GM18519 (cell line): ENCODE measurements around the gene HIVEP1.
"Not testable (repeated sequence)": the region's sequence is repeated elsewhere in the genome, so short reads cannot be mapped to it uniquely, and the experiment has no call there.

Experiments used
- ATAC-seq: cut with Tn5 transposase; IDR thresholded peaks from one replicate; pipeline ENCODE4 v1.9.1; 2021; ENCODE audit warnings: mild to moderate bottlenecking, moderate library complexity; ENCODE audit not compliant: unreplicated experiment, low FRiP score

Gene HIVEP1

GRCh38 chr6:12174878-12175277 is 162.8 kb downstream of the HIVEP1 start:
- no peak for ATAC-seq

- ATAC-seq: no peak
These were observed 163.5 kb downstream of the HIVEP1 start for GRCh38 chr6:12175626-12176025.

- ATAC-seq: not testable (repeated sequence)
These were observed 164.7 kb downstream of the HIVEP1 start for GRCh38 chr6:12176782-12177181.

- no peak for ATAC-seq
These were observed 166.4 kb downstream of the HIVEP1 start for GRCh38 chr6:12178521-12178920.

- ATAC-seq: no peak
These were observed 169.4 kb downstream of the HIVEP1 start for GRCh38 chr6:12181481-12181880.

- no peak for ATAC-seq
These were observed 170.6 kb downstream of the HIVEP1 start for GRCh38 chr6:12182676-12183075.

GRCh38 chr6:12185081-12185673 is 173.1 kb downstream of the HIVEP1 start:
- no peak for ATAC-seq

GRCh38 chr6:12186528-12186927 is 174.4 kb downstream of the HIVEP1 start:
- no peak for ATAC-seq

- no peak for ATAC-seq
These were observed 177.0 kb downstream of the HIVEP1 start for GRCh38 chr6:12189150-12189549.

- no peak for ATAC-seq
These were observed 177.5 kb downstream of the HIVEP1 start for GRCh38 chr6:12189661-12190060.

GRCh38 chr6:12190252-12190651 is 178.1 kb downstream of the HIVEP1 start:
- no peak for ATAC-seq

- no peak for ATAC-seq
These were observed 184.3 kb downstream of the HIVEP1 start for GRCh38 chr6:12196326-12196936.

- no peak for ATAC-seq
These were observed 186.7 kb downstream of the HIVEP1 start for GRCh38 chr6:12198851-12199250.

GRCh38 chr6:12200015-12200564 is 188.0 kb downstream of the HIVEP1 start:
- ATAC-seq: no peak

- no peak for ATAC-seq
These were observed 188.6 kb downstream of the HIVEP1 start for GRCh38 chr6:12200761-12201160.

- no peak for ATAC-seq
These were observed 190.9 kb downstream of the HIVEP1 start for GRCh38 chr6:12203001-12203400.

GRCh38 chr6:12208190-12208589 is 196.1 kb downstream of the HIVEP1 start:
- ATAC-seq: no peak

- no peak for ATAC-seq
These were observed 196.6 kb downstream of the HIVEP1 start for GRCh38 chr6:12208673-12209072.
